Endothelial cell of umbilical vein (primary cell): ENCODE data around the gene SVIP.

Experiments used
- EZH2 ChIP-seq: IDR thresholded peaks from 2 replicates; pipeline ENCODE4 v1.6.1; 2012; ENCODE audit warnings: borderline replicate concordance, low read depth, mild to moderate bottlenecking, moderate library complexity, low read length, inconsistent platforms; ENCODE audit not compliant: severe bottlenecking
- JUN ChIP-seq: IDR thresholded peaks from 2 replicates; pipeline ENCODE4 v1.6.1; 2011; ENCODE audit warnings: borderline replicate concordance, low read depth; ENCODE audit not compliant: insufficient read length, insufficient read depth
- MYC ChIP-seq: IDR thresholded peaks from one replicate; pipeline ENCODE4 v1.6.1; 2011; ENCODE audit warnings: mild to moderate bottlenecking, low read depth, low read length
- POLR2A ChIP-seq: IDR thresholded peaks from 2 replicates; pipeline ENCODE4 v1.6.1; 2012; ENCODE audit warnings: low read depth, mild to moderate bottlenecking, control low read depth, low read length
- POLR2AphosphoS5 ChIP-seq: IDR thresholded peaks from 2 replicates; pipeline ENCODE4 v1.6.1; 2012; ENCODE audit warnings: low read depth, mild to moderate bottlenecking, control low read depth, low read length, moderate library complexity; ENCODE audit not compliant: insufficient read depth
- TF ChIP-seq, protein P1 (sequence below), 2 donors: IDR thresholded peaks; 1 replicate in 1 of 2; 2 replicates in 1 of 2; pipeline ENCODE4 v1.5.1; 2011; ENCODE audit warnings: low read length in 2 of 2, mild to moderate bottlenecking in 2 of 2, moderate library complexity in 2 of 2, control low read depth in 1 of 2, inconsistent platforms in 1 of 2, low read depth in 1 of 2; ENCODE audit not compliant: insufficient read depth in 1 of 2; ENCODE audit errors: extremely low read depth in 1 of 2

DNA sequence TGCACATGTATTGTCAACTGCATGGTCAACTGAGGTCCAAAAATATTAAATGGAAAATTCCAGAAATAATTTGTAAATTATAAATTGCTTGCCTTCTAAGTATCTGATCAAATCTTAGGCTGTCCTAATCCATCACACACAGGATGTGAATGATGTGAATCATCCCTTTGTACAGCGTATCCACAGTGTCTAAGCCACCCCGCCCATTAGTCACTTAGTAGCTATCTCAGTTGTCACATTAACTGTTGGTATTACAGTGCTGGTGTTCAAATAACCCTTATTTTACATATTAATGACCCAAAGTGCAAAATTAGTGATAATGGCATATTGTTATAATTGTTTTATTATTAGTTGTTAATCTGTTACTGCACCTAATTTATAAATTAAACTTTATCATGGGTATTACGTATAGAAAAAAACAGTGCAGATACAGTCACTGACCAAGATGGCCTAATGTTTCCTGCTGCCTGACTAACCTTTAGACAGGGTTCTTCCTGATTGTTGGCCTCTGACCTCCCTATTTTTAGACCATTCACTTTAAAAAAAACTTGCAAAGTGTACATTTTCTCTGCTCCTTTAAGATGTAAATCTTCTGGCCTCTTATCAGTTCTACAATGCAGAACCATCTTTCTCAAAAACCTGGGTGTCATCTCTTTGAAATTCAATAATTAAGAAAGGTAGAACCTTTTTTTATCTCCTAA is 2.9 kb upstream of the SVIP start:
- TF ChIP-seq POLR2A (no peak), EZH2 (no peak), POLR2AphosphoS5 (no peak), MYC (no peak), JUN (peak; percentile 12)
- TF ChIP-seq, protein P1, sequence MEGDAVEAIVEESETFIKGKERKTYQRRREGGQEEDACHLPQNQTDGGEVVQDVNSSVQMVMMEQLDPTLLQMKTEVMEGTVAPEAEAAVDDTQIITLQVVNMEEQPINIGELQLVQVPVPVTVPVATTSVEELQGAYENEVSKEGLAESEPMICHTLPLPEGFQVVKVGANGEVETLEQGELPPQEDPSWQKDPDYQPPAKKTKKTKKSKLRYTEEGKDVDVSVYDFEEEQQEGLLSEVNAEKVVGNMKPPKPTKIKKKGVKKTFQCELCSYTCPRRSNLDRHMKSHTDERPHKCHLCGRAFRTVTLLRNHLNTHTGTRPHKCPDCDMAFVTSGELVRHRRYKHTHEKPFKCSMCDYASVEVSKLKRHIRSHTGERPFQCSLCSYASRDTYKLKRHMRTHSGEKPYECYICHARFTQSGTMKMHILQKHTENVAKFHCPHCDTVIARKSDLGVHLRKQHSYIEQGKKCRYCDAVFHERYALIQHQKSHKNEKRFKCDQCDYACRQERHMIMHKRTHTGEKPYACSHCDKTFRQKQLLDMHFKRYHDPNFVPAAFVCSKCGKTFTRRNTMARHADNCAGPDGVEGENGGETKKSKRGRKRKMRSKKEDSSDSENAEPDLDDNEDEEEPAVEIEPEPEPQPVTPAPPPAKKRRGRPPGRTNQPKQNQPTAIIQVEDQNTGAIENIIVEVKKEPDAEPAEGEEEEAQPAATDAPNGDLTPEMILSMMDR (IDR thresholded peaks at IDR 0.05; ENCODE audit: extremely low read depth in 1 of 2, insufficient read depth in 1 of 2, low read depth in 1 of 2, low read length in 2 of 2) = no peak
